GM19035 (cell line): ENCODE measurements around the gene ELOA.
"Not testable (repeated sequence)": the region's sequence is repeated elsewhere in the genome, so short reads cannot be mapped to it uniquely, and the experiment has no call there.

Experiments
- ATAC-seq: cut with Tn5 transposase; IDR thresholded peaks from one replicate; pipeline ENCODE4 v1.9.1; 2021; ENCODE audit not compliant: unreplicated experiment

The ELOA gene

GRCh38 chr1:23800400-23801337 lies 57.4 kb downstream of the ELOA start, which contains the start of gene GALE:
Gene GALE (minus strand): TSS chr1:23800754. CDS start chr1:23799007, 1,747 bp downstream.
- peak; percentile 79 for ATAC-seq

GRCh38 chr1:23801338-23801748 lies 58.1 kb downstream of the ELOA start:
- no peak for ATAC-seq

DNA sequence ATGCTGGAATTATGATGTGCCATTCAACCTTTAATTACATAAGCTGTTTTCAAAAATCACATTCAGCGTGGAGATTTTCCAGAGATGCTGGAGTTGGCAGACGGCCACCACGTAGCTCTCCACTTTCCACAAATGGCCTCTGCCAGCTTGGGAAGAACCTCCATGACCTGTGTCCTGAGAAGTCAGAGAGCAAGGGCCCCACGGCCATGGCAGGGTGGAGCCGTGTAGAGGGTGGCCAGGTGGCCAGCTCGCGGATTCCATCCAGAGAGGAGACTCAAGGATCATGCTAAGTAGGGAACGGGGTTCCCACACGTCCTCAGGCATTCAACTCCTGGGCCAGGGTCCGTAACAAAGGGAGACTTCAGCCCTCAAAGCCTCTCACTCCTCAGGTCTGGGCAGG lies 58.6 kb downstream of the ELOA start:
- no peak for ATAC-seq

- not testable (repeated sequence) for ATAC-seq
Measured at GRCh38 chr1:23802809-23803342, 59.6 kb downstream of the ELOA start.

DNA sequence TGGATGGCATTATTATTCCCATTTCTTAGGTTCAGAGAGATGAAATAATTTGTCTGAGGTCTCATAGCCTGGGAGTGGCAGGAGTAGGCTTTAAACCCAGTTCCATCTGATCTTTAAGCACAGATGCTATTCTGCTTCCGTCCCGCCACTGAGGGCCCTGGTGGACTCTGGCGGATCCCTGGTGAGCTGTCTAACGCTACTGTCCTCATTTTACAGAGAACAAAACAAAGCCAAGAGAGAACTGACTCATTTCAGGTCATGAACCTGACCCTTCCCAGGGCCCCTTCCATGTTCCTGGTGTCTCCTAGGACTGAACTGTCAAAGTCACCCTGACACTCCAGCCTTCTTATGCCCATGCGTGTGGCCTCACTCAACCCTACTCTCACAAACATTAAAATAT lies 60.4 kb downstream of the ELOA start:
- ATAC-seq: no peak

DNA sequence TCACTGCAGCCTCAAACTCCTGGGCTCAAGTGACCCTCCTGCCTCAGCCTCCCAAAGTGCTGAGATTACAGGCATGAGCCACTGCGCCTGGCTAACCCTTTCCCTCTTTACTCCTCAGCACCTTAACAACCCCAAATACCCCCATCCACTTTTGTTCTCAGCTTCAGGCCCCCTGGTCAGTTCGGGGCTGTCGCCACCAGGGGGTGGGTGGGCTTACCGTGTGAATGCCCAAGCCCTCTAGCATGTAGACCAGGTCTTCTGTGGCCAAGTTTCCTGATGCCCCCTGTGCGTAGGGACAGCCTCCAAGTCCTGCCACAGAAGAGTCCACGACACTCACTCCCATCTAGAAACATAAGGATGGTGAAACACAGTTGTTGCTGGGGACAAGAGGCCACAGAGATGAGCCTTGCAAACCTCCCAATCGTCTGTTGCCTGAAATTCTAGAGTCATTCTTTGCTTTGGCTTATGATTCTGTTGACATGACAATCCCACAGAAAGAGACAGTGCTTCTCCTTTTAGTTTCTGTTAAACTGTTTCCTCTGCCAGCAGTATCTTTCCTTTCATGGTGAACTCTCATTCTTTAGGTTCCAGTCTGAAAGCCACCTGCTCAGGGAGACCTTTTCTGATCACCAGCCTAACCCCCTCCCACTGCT lies 61.0 kb downstream of the ELOA start:
- ATAC-seq: no peak

DNA sequence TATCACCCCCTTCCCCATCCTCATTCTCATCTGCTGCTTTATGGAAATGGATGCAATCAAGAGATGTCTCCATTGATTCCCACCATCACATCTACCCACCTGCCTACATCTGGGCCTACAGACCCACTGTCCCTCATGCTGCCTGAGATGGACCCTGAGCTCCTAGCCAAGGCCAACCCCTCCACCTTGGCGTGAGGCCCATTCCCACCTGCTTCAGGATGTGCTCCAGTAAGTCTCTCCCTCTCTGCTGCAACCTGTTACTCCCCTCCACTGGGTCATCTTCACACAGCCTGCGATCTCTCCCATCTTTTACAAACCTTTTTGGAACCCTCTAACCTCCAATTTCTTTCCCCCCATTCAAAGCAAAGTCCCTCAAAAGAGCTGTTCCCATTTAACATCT lies 61.8 kb downstream of the ELOA start:
- no peak for ATAC-seq

- ATAC-seq: no peak
Measured at GRCh38 chr1:23806280-23806679, 63.0 kb downstream of the ELOA start.

DNA sequence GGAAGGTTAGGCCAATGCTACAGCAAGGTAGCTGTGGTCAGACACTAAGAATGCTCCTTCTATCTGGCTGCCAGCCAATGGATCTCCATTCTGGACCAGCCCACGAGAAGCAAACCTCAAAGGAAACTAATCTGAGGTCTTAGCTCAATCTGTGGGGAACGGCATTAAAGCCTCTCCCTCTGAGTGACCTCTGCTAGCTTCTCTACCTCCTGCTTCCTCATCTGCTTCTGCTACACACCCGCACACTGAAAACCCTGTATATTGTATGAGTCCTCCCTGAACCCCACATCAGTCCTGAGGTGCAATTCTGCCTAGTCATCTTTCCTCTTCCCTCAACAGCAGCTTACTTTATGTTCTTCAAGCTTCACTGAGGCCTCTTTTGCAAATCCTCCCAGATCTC lies 64.2 kb downstream of the ELOA start:
- no peak for ATAC-seq

GRCh38 chr1:23809751-23810171 lies 66.5 kb downstream of the ELOA start:
- no peak for ATAC-seq

DNA sequence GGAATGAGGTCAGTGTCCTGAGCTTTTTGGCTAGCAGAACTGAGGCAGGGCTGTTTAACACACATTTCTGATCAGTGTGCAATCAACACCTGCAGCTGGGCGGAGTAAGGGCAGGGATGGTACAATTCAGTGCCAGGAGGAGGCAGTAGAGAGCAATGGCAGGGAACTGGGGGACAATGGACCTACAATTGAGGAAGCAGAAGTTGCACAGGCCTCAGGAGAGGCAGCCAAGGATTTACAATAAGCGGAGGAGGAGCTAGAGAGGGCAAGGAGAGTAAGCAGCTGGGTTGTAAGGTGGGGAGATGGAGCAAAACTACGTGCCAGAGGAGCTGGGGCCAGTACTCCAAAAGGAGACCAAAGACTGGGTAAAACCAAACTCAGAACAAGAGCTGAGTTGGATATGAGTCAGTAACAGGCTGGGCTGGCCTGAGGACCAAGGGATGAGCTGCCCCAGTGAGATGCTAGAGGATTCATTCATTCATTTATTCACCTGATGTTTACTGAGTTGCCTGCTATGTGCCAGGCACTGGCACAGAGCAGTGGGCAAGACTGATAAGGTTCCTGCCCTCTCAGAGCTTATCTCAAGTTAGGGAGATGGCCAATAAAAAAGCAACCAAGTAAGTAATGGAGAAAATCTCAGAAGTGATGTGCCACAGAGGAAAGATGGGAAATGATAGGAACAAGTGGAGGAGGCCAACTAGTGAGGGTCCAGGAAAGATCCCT lies 67.7 kb downstream of the ELOA start:
- ATAC-seq: peak; percentile 62
